GM13977 (cell line): Measurements from ENCODE around the gene ZNF664.

ENCODE experiments used
- DNase-seq: peaks from one replicate; pipeline ENCODE4 v3.0.0; 2012; ENCODE audit warnings: low spot score
- in situ Hi-C: fragments of 300-500 bp; cut with MboI; formaldehyde crosslinking; loops from one replicate; pipeline ENCODE4 v1.12.0; 2022; ENCODE audit warnings: low sequenced_read_pairs, low pct_unique_long_range_greater_than_20kb, mixed read lengths, inconsistent platforms; ENCODE audit not compliant: unreplicated experiment
- TF ChIP-seq, protein P1 (sequence below): IDR thresholded peaks from 2 replicates; pipeline ENCODE4 v1.5.1; 2012; ENCODE audit warnings: mild to moderate bottlenecking, control low read depth; ENCODE audit not compliant: insufficient read depth; ENCODE audit errors: extremely low read depth, missing control alignments

Gene ZNF664

DNA sequence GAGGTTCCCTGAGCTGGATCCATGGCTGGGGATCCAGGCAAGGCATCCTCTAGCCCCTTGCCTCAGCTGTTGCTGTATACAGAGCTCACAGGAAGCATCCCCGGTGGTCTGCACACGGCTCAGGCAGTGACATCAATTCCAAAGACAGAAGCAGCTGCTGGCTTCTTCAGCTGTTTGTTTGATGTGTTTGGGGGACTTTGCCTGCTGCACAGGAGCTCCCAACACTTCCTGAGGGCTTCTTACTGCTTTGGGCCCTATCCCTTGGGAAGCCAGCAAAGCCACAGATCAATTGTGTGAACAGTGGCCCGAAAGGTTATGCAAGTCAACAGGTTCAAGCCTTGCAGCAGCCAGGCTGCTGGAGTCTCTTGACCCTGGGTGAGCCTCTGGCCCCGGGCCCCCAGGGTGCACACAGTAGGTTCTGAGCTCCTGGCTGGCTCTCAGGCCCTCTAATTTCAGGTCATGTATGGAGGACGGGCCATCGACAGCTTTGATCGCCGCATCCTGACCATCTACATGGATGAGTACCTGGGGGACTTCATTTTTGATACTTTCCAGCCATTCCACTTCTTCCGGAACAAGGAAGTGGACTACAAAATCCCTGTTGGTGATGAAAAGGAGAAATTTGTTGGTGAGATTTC, 43.0 kb upstream of the ZNF664 start:
- in situ Hi-C loops, result no loop called here
- DNase-seq, result no peak
- TF ChIP-seq, protein P1, sequence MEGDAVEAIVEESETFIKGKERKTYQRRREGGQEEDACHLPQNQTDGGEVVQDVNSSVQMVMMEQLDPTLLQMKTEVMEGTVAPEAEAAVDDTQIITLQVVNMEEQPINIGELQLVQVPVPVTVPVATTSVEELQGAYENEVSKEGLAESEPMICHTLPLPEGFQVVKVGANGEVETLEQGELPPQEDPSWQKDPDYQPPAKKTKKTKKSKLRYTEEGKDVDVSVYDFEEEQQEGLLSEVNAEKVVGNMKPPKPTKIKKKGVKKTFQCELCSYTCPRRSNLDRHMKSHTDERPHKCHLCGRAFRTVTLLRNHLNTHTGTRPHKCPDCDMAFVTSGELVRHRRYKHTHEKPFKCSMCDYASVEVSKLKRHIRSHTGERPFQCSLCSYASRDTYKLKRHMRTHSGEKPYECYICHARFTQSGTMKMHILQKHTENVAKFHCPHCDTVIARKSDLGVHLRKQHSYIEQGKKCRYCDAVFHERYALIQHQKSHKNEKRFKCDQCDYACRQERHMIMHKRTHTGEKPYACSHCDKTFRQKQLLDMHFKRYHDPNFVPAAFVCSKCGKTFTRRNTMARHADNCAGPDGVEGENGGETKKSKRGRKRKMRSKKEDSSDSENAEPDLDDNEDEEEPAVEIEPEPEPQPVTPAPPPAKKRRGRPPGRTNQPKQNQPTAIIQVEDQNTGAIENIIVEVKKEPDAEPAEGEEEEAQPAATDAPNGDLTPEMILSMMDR, result no peak

DNA sequence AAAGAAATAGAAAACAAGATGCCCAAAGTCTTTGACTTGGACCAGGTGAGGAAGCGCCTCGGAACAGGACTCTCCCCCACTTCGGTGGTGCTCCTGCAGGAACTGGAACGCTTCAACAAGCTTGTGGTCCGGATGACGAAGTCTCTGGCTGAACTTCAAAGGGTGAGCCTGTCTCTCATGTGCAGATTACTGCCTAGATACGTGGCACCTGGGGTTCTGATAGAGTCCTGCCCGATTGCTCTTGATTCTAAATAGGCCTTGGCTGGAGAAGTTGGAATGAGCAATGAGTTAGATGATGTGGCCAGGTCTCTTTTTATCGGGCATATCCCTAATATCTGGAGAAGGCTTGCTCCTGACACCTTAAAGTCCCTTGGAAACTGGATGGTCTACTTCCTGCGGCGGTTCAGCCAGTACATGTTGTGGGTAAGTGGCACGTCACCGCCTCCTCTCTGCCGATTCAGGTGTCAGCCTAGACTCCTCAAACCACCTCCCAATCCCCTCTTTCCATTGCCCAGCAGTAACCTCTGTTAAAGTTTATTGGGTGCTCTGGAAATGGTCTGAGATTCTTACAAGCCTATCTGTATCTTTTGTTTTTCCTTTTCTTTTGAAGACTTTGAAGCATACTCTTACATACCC, 41.2 kb upstream of the ZNF664 start:
- TF ChIP-seq, protein P1, result no peak
- in situ Hi-C loops, result no loop called here
- no peak for DNase-seq

DNA sequence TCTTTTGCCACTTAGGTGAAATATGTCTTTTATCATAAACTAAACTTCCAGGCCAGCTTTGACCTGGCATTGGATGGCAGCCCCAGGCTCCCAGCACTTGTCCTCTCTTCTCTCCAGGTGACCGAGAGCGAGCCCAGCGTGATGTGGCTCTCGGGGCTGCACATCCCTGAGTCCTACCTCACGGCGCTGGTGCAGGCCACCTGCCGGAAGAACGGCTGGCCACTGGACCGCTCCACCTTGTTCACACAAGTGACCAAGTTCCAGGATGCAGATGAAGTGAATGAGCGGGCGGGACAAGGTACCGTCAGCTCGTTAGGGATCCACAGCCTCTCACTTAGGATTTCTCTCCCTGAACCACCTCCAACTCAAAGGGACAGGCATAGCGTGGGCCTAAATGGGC, 39.8 kb upstream of the ZNF664 start:
- in situ Hi-C loops, result no loop called here
- TF ChIP-seq, protein P1, result no peak
- no peak for DNase-seq

DNA sequence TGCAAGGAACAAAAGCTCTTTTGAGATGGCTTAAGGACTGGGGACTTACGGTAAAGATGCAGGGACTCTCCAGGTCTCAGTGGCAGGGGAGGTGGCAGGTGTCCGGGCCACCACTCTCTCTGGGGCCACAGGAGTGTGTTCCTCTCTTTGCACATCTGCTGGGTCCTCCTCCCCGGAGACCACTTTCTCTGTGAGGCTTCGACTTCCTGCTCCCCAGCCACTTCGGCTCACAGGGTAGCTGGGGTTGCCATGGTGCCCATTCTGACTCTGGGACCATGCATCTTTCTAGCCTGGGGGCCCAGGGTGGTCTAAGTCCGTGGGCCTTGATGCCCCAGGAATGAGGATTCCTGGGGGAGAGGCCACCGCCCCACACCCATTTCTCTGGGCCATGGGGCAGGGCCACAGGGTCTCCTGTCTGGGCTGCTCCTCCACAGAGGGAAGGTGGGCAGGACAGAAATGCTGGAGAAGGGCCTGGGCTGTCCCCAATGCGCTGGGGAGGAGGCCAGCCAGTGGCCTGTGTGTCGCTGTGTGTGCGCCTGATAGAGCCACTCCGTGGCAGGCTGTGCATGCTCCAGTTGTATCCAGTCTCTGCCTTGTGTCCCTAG, 38.9 kb upstream of the ZNF664 start:
- TF ChIP-seq, protein P1, result no peak
- DNase-seq, result no peak
- in situ Hi-C loops, result no loop called here

DNA sequence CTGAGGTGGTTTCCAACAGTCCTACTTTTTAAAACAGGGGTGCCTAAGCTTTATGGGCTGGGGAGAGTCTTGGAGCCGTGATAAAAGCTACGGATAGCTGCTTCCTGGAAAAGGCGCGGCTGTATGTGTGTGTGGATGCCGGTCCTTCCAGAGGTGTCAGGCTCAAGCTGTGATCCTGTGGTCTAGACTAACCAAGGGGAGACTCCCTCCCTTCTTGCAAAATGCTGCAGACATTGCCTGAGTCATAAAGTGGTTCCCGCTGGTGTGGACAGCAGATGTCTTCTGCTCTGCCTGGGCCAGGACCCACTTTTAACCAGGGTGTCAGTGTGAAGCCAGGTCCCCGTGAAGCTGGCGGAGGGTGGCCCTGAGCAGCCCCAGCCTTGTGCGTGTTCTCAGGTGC, 38.2 kb upstream of the ZNF664 start:
- DNase-seq, result no peak
- in situ Hi-C loops, result no loop called here
- TF ChIP-seq, protein P1, result no peak

DNA sequence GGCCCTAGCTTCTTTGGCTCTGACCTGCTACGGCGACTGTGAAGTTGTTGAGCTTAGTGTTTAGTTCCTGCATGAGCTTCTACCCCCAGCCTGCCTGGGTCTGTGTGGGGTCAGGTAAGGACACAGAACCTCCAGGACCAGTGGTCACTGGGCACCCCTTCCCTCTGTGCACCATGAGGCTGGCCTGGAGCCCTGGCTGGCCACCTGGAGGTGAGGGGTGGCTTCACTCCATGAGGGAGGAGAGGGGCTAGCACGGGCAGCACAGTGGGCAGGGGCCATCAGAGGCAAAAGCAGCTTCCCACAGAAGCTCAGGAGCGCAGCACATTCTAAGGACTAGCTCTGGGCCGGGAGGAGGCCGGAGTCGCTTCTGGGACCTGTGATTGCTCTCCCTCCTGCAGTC, 37.1 kb upstream of the ZNF664 start:
- in situ Hi-C loops, result no loop called here
- TF ChIP-seq, protein P1, result no peak
- DNase-seq, result no peak
